ENCODE measurements around the gene TRIM66.

Gene TRIM66

DNA sequence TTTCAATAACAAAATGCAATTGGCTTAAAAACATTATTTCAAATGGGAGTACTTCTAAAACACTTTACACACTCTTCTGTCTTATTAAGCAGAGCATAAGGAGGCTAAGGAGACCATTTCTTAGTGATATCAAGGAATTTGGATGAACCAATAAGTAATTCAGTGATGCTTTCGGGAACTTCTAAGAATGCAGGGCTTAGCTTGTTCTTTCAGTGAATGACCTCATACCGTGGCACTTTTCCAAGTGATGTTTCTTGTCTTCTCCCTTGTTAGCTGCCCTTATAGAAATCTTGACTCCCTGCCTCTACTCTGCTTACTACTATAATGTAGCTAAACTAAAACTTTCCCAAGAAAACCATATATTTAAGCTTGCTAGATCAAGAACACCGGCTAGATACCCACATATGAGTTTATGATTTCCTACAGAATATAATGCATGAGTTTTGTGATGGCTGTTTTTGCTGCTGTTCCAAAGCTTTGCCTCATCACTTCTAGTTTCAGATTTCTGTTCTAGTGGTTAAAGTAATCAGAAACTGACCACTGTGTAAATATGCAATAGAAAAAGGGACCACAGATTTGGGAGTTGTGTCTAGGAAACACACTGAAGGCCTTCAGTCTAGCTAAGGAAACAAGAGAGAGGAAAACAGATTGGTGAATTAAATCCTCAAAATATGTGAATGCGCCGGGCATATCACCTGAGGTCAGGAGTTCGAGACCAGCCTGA is 50.9 kb downstream of the TRIM66 start:
- H3K9me3 ChIP-seq (ENCODE audit: control insufficient read depth, insufficient read depth, low read depth, low read length) = no peaks in the 10 kb centered on the region
- H3K9ac ChIP-seq (ENCODE audit: low read length) = no peak overlapping the region
- H3K27ac ChIP-seq (ENCODE audit: low read depth, low read length) = no peak overlapping the region
- H3K27me3 ChIP-seq (ENCODE audit: control insufficient read depth, insufficient read depth, low read length) = no peaks in the 10 kb centered on the region
- no peaks in the 10 kb centered on the region for H3K4me1 ChIP-seq (ENCODE audit: control insufficient read depth, insufficient read depth, low read length)
- H3K36me3 ChIP-seq (ENCODE audit: control insufficient read depth, insufficient read depth, low read length) = no peaks in the 10 kb centered on the region
- no peak overlapping the region for H3K4me3 ChIP-seq (ENCODE audit: low read depth, low read length)

DNA sequence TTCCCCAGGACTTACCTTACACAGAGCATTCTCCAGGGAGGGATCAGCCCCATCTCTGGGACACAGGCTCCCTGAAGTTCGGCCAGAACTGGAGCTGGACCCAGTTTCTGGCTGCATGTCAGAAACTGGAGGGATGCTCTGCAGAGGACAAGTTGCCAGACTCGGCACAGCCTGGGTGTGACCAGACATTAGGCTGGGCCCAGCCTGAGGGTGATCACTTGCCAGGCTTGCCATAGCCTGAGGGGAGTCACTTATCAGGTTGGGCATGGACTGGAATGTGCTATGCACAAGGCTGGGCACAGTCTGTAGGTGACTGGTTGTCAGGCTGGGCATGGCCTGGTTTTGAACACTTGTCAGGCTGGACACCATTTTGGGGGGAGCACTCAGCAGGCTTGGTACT is 57.8 kb downstream of the TRIM66 start:
- Histone ChIP-seq H3K4me1 (ENCODE audit: control insufficient read depth, insufficient read depth, low read length) (no peaks in the 10 kb centered on the region), H3K9me3 (ENCODE audit: control insufficient read depth, insufficient read depth, low read depth, low read length) (no peaks in the 10 kb centered on the region), H3K4me3 (ENCODE audit: low read depth, low read length) (no peak overlapping the region), H3K36me3 (ENCODE audit: control insufficient read depth, insufficient read depth, low read length) (0 out of 2 replicates have a peak, but pooled peaks cover 5% of the 10 kb centered on the region), H3K9ac (ENCODE audit: low read length) (no peak overlapping the region), H3K27ac (ENCODE audit: low read depth, low read length) (no peak overlapping the region), H3K27me3 (ENCODE audit: control insufficient read depth, insufficient read depth, low read length) (no peaks in the 10 kb centered on the region)

- 0 out of 2 replicates have a peak, but pooled peaks cover 5% of the 10 kb centered on the region for H3K36me3 ChIP-seq (ENCODE audit: control insufficient read depth, insufficient read depth, low read length)
Measured at GRCh38 chr11:8621147-8621546, 61.3 kb downstream of the TRIM66 start.

GRCh38 chr11:8617063-8617462 is 65.4 kb downstream of the TRIM66 start:
- Histone ChIP-seq H3K36me3 (ENCODE audit: control insufficient read depth, insufficient read depth, low read length) (no peaks in the 10 kb centered on the region), H3K4me1 (ENCODE audit: control insufficient read depth, insufficient read depth, low read length) (no peaks in the 10 kb centered on the region), H3K4me3 (ENCODE audit: low read depth, low read length) (no peak overlapping the region), H3K27me3 (ENCODE audit: control insufficient read depth, insufficient read depth, low read length) (no peaks in the 10 kb centered on the region), H3K27ac (ENCODE audit: low read depth, low read length) (no peak overlapping the region), H3K9me3 (ENCODE audit: control insufficient read depth, insufficient read depth, low read depth, low read length) (no peaks in the 10 kb centered on the region), H3K9ac (ENCODE audit: low read length) (no peak overlapping the region)

More at GRCh38 chr11:8621147-8621546, 61.3 kb downstream of the TRIM66 start:
- Histone ChIP-seq H3K9ac (ENCODE audit: low read length) (no peak overlapping the region), H3K4me3 (ENCODE audit: low read depth, low read length) (no peak overlapping the region), H3K27ac (ENCODE audit: low read depth, low read length) (no peak overlapping the region), H3K27me3 (ENCODE audit: control insufficient read depth, insufficient read depth, low read length) (no peaks in the 10 kb centered on the region), H3K4me1 (ENCODE audit: control insufficient read depth, insufficient read depth, low read length) (no peaks in the 10 kb centered on the region), H3K9me3 (ENCODE audit: control insufficient read depth, insufficient read depth, low read depth, low read length) (no peaks in the 10 kb centered on the region)

DNA sequence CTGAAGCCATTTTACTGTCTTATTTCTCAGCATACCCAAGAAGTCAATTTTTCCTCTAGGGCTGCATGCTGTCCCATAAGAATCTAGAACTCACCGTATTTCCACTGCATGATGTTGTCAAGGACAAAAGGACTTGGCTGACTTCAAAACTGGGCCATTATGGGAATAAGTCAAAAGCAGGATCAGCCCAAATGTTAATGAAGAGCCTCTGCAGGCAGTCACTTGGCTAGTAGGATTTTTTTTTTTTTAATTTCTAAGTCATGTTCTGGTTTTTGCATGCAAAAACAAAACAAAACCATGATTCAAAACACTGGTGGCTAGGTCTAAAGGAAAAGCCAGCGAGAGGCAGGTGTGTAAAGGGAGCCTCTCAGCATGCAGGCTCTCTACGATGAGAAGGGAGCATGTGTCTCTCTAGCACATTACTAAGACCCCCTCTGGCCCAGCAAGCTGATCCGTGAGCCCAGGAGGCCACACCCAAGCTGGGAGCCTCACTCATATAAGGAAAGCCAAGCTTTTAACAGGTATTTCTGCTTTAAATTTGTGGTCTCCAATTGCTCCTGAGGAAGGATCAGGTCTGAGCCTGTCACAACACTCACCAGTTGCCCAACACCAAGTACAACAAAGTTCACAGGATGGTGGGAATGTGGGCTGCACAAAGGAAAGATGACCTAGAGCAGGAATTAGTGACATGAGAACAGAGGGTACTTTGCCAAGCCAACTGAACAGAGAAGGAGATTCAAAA is 67.0 kb downstream of the TRIM66 start:
- Histone ChIP-seq H3K9me3 (ENCODE audit: control insufficient read depth, insufficient read depth, low read depth, low read length) (no peaks in the 10 kb centered on the region), H3K4me1 (ENCODE audit: control insufficient read depth, insufficient read depth, low read length) (no peaks in the 10 kb centered on the region), H3K36me3 (ENCODE audit: control insufficient read depth, insufficient read depth, low read length) (no peaks in the 10 kb centered on the region), H3K4me3 (ENCODE audit: low read depth, low read length) (no peak overlapping the region), H3K27me3 (ENCODE audit: control insufficient read depth, insufficient read depth, low read length) (no peaks in the 10 kb centered on the region), H3K27ac (ENCODE audit: low read depth, low read length) (no peak overlapping the region), H3K9ac (ENCODE audit: low read length) (no peak overlapping the region)

- no peaks in the 10 kb centered on the region for H3K36me3 ChIP-seq (ENCODE audit: control insufficient read depth, insufficient read depth, low read length)
- H3K27me3 ChIP-seq (ENCODE audit: control insufficient read depth, insufficient read depth, low read length) = no peaks in the 10 kb centered on the region
- no peaks in the 10 kb centered on the region for H3K9me3 ChIP-seq (ENCODE audit: control insufficient read depth, insufficient read depth, low read depth, low read length)
Measured at GRCh38 chr11:8614497-8614896, 68.0 kb downstream of the TRIM66 start.

DNA sequence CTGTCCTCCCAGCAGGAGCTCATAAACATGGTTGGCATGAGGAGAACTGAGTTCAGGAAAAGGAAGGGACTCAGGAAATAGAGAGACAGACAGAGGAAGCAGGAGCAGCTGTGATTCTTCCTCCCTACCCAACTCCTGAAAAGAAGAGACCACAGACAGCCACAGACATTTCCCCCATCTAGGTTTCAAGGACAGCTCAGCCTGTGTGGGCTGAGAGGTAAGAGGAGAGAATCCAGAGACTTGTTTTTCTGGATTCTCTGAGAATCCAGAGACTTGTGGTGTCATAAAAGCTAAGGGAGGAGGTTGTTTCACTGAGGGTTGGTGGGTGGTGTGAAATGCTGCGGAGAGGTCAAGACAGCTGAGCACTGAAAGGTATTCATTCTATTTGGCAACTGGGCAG is 69.4 kb downstream of the TRIM66 start:
- Histone ChIP-seq H3K4me1 (ENCODE audit: control insufficient read depth, insufficient read depth, low read length) (no peaks in the 10 kb centered on the region), H3K27ac (ENCODE audit: low read depth, low read length) (no peak overlapping the region), H3K9me3 (ENCODE audit: control insufficient read depth, insufficient read depth, low read depth, low read length) (no peaks in the 10 kb centered on the region), H3K27me3 (ENCODE audit: control insufficient read depth, insufficient read depth, low read length) (no peaks in the 10 kb centered on the region), H3K4me3 (ENCODE audit: low read depth, low read length) (no peak overlapping the region), H3K36me3 (ENCODE audit: control insufficient read depth, insufficient read depth, low read length) (no peaks in the 10 kb centered on the region), H3K9ac (ENCODE audit: low read length) (no peak overlapping the region)

More at GRCh38 chr11:8614497-8614896, 68.0 kb downstream of the TRIM66 start:
- Histone ChIP-seq H3K9ac (ENCODE audit: low read length) (no peak overlapping the region), H3K4me1 (ENCODE audit: control insufficient read depth, insufficient read depth, low read length) (no peaks in the 10 kb centered on the region), H3K27ac (ENCODE audit: low read depth, low read length) (no peak overlapping the region), H3K4me3 (ENCODE audit: low read depth, low read length) (no peak overlapping the region)

GRCh38 chr11:8612522-8612921 is 69.9 kb downstream of the TRIM66 start:
- Histone ChIP-seq H3K4me3 (ENCODE audit: low read depth, low read length) (no peak overlapping the region), H3K9me3 (ENCODE audit: control insufficient read depth, insufficient read depth, low read depth, low read length) (no peaks in the 10 kb centered on the region), H3K36me3 (ENCODE audit: control insufficient read depth, insufficient read depth, low read length) (no peaks in the 10 kb centered on the region), H3K27ac (ENCODE audit: low read depth, low read length) (no peak overlapping the region), H3K27me3 (ENCODE audit: control insufficient read depth, insufficient read depth, low read length) (no peaks in the 10 kb centered on the region), H3K4me1 (ENCODE audit: control insufficient read depth, insufficient read depth, low read length) (no peaks in the 10 kb centered on the region), H3K9ac (ENCODE audit: low read length) (no peak overlapping the region)

GRCh38 chr11:8610532-8611116 is 71.8 kb downstream of the TRIM66 start:
- Histone ChIP-seq H3K27me3 (ENCODE audit: control insufficient read depth, insufficient read depth, low read length) (no peaks in the 10 kb centered on the region), H3K9ac (ENCODE audit: low read length) (no peak overlapping the region), H3K27ac (ENCODE audit: low read depth, low read length) (no peak overlapping the region), H3K9me3 (ENCODE audit: control insufficient read depth, insufficient read depth, low read depth, low read length) (no peaks in the 10 kb centered on the region), H3K4me3 (ENCODE audit: low read depth, low read length) (no peak overlapping the region), H3K36me3 (ENCODE audit: control insufficient read depth, insufficient read depth, low read length) (no peaks in the 10 kb centered on the region), H3K4me1 (ENCODE audit: control insufficient read depth, insufficient read depth, low read length) (no peaks in the 10 kb centered on the region)

GRCh38 chr11:8608652-8609051 is 73.8 kb downstream of the TRIM66 start:
- H3K27me3 ChIP-seq (ENCODE audit: control insufficient read depth, insufficient read depth, low read length) = 0 out of 2 replicates have a peak, but pooled peaks cover 4% of the 10 kb centered on the region
- H3K9ac ChIP-seq (ENCODE audit: low read length) = no peak overlapping the region
- H3K27ac ChIP-seq (ENCODE audit: low read depth, low read length) = no peak overlapping the region
- H3K4me1 ChIP-seq (ENCODE audit: control insufficient read depth, insufficient read depth, low read length) = no peaks in the 10 kb centered on the region
- H3K4me3 ChIP-seq (ENCODE audit: low read depth, low read length) = no peak overlapping the region
- no peaks in the 10 kb centered on the region for H3K36me3 ChIP-seq (ENCODE audit: control insufficient read depth, insufficient read depth, low read length)
- no peaks in the 10 kb centered on the region for H3K9me3 ChIP-seq (ENCODE audit: control insufficient read depth, insufficient read depth, low read depth, low read length)

- Histone ChIP-seq H3K4me1 (ENCODE audit: control insufficient read depth, insufficient read depth, low read length) (no peaks in the 10 kb centered on the region), H3K9me3 (ENCODE audit: control insufficient read depth, insufficient read depth, low read depth, low read length) (no peaks in the 10 kb centered on the region), H3K9ac (ENCODE audit: low read length) (no peak overlapping the region), H3K4me3 (ENCODE audit: low read depth, low read length) (no peak overlapping the region), H3K36me3 (ENCODE audit: control insufficient read depth, insufficient read depth, low read length) (no peaks in the 10 kb centered on the region), H3K27me3 (ENCODE audit: control insufficient read depth, insufficient read depth, low read length) (0 out of 2 replicates have a peak, but pooled peaks cover 4% of the 10 kb centered on the region), H3K27ac (ENCODE audit: low read depth, low read length) (no peak overlapping the region)
Measured at GRCh38 chr11:8605971-8606563, 76.4 kb downstream of the TRIM66 start.

All from HUES6 (cell line).